IMR-90 (cell line): Measurements from ENCODE around the gene ANKRD27. TPM values are rescaled to one million over a fixed set of nuclear protein-coding genes. Genes with fewer than 3 reads are reported as not detected.

Experiments
- ATAC-seq: fragments of 200-7000 bp; cut with Tn5 transposase; 2 replicates; pipeline ENCODE4 v1.9.1; 2020; ENCODE audit warnings: low read depth, mild to moderate bottlenecking, moderate library complexity
- BruUV-seq: library from RNA; stranded (reverse); fragments of 400-500 nt; replicated peaks from 2 replicates; lab custom pipeline; 2021; lab: Mats Ljungman, UMichigan
- CTCF ChIA-PET: fragments of 300-600 bp; formaldehyde crosslinking; extraction: SDS; loops from one replicate; lab custom pipeline; 2021; ENCODE audit warnings: antibody characterized with exemption; lab: Yijun Ruan, JAX
- POLR2A ChIA-PET: fragments of 300-600 bp; sonication (Branson Sonifier 250); formaldehyde crosslinking; loops from one replicate; lab custom pipeline; 2022; ENCODE audit warnings: antibody characterized with exemption; ENCODE audit not compliant: unreplicated experiment; lab: Charles Lee
- DNase-seq: peaks from one replicate; pipeline ENCODE4 v3.0.0; 2013
- H2AFZ ChIP-seq: replicated peaks from 2 replicates; pipeline ENCODE3; 2013; ENCODE audit warnings: low read length, mild to moderate bottlenecking; ENCODE audit not compliant: poor library complexity
- H2AK5ac ChIP-seq: 2 replicates; pipeline ENCODE4 v1.6.1; 2013; ENCODE audit warnings: low read depth, low read length, inconsistent platforms
- H2AK9ac ChIP-seq: replicated peaks from 2 replicates; pipeline ENCODE3; 2013; ENCODE audit warnings: mild to moderate bottlenecking, low read depth, low read length, moderate library complexity; ENCODE audit not compliant: poor library complexity
- H2BK120ac ChIP-seq: 2 replicates; pipeline ENCODE4 v1.6.1; 2013; ENCODE audit warnings: low read depth, low read length, inconsistent platforms
- H2BK15ac ChIP-seq: 3 replicates; pipeline ENCODE4 v1.6.1; 2013; ENCODE audit warnings: low read depth, low read length, inconsistent platforms
- H2BK20ac ChIP-seq: 2 replicates; pipeline ENCODE4 v1.6.1; 2013; ENCODE audit warnings: low read depth, mild to moderate bottlenecking, inconsistent platforms, low read length, moderate library complexity
- H2BK5ac ChIP-seq: 2 replicates; pipeline ENCODE4 v1.6.1; 2013; ENCODE audit warnings: mild to moderate bottlenecking, low read depth, low read length, inconsistent platforms; ENCODE audit not compliant: poor library complexity, severe bottlenecking
- H3K14ac ChIP-seq: replicated peaks from 2 replicates; pipeline ENCODE4 v1.6.1; 2013; ENCODE audit warnings: low read depth, low read length, inconsistent platforms
- H3K18ac ChIP-seq: 2 replicates; pipeline ENCODE4 v1.6.1; 2013; ENCODE audit warnings: low read depth, low read length, control low read depth
- H3K23ac ChIP-seq: 2 replicates; pipeline ENCODE4 v1.6.1; 2013; ENCODE audit warnings: low read depth, low read length, inconsistent platforms
- H3K27ac ChIP-seq: 2 replicates; pipeline ENCODE4 v1.5.1; 2013; ENCODE audit warnings: mild to moderate bottlenecking, control low read depth, low read length; ENCODE audit not compliant: insufficient read depth
- H3K27me3 ChIP-seq: 2 replicates; pipeline ENCODE4 v1.6.1; 2013; ENCODE audit warnings: low read length; ENCODE audit not compliant: control insufficient read depth, insufficient read depth
- H3K36me3 ChIP-seq: 2 replicates; pipeline ENCODE4 v1.6.1; 2013; ENCODE audit warnings: low read length, mixed read lengths; ENCODE audit not compliant: control insufficient read depth, insufficient read depth
- H3K4ac ChIP-seq: 2 replicates; pipeline ENCODE4 v1.6.1; 2013; ENCODE audit warnings: low read depth, low read length, inconsistent platforms
- H3K4me1 ChIP-seq: 2 replicates; pipeline ENCODE4 v1.6.1; 2013; ENCODE audit warnings: low read length, mixed read lengths; ENCODE audit not compliant: control insufficient read depth, insufficient read depth
- H3K4me2 ChIP-seq: 2 replicates; pipeline ENCODE4 v1.6.1; 2013; ENCODE audit warnings: low read depth, mild to moderate bottlenecking, control low read depth, low read length, moderate library complexity
- H3K4me3 ChIP-seq: 2 replicates; pipeline ENCODE4 v1.5.1; 2013; ENCODE audit warnings: low read depth, mild to moderate bottlenecking, control low read depth, low read length, moderate library complexity; ENCODE audit not compliant: insufficient read depth
- H3K56ac ChIP-seq: 2 replicates; pipeline ENCODE4 v1.6.1; 2013; ENCODE audit warnings: low read length, inconsistent platforms; ENCODE audit not compliant: insufficient read depth; ENCODE audit errors: extremely low read depth
- H3K79me1 ChIP-seq, 2 experiments: 2 replicates each; pipeline ENCODE4 v1.6.1; 2013; ENCODE audit warnings: low read length in 2 of 2, inconsistent platforms in 1 of 2, low read depth in 1 of 2
- H3K9ac ChIP-seq: 2 replicates; pipeline ENCODE4 v1.6.1; 2013; ENCODE audit warnings: low read depth, low read length, control low read depth
- H3K9me1 ChIP-seq: 2 replicates; pipeline ENCODE4 v1.6.1; 2013; ENCODE audit warnings: low read length, inconsistent platforms; ENCODE audit not compliant: insufficient read depth
- H3K9me3 ChIP-seq: 2 replicates; pipeline ENCODE4 v1.6.1; 2013; ENCODE audit warnings: low read length; ENCODE audit not compliant: control insufficient read depth, insufficient read depth
- H4K20me1 ChIP-seq: 2 replicates; pipeline ENCODE4 v1.6.1; 2013; ENCODE audit warnings: low read length, inconsistent platforms; ENCODE audit not compliant: insufficient read depth
- H4K5ac ChIP-seq: 2 replicates; pipeline ENCODE4 v1.6.1; 2013; ENCODE audit warnings: mild to moderate bottlenecking, low read depth, low read length, control low read depth
- H4K8ac ChIP-seq, 2 experiments: 2 replicates each; pipeline ENCODE4 v1.6.1; 2013; ENCODE audit warnings: low read depth in 2 of 2, low read length in 2 of 2, control low read depth in 1 of 2, inconsistent platforms in 1 of 2
- H4K91ac ChIP-seq: 2 replicates; pipeline ENCODE4 v1.6.1; 2013; ENCODE audit warnings: low read depth, low read length, inconsistent platforms; ENCODE audit not compliant: insufficient read depth
- MXI1 ChIP-seq: IDR thresholded peaks from 2 replicates; pipeline ENCODE4 v1.6.1; 2012; ENCODE audit warnings: low read depth, mild to moderate bottlenecking, low read length, moderate library complexity, borderline replicate concordance
- NFE2L2 ChIP-seq: fragments of 150-350 bp; IDR thresholded peaks from 2 replicates; pipeline ENCODE4 v1.6.1; 2016; ENCODE audit warnings: low read depth, mild to moderate bottlenecking, low read length
- WGBS, 2 experiments: methylation state at CpG; one replicate each; pipeline versions ENCODE4 v1.1.5 to v1.1.7; 2013; ENCODE audit warnings: missing lambda C conversion rate in 2 of 2; ENCODE audit not compliant: insufficient read length in 1 of 2; ENCODE audit errors: extremely low coverage in 2 of 2; 5-methylcytosine and 5-hydroxymethylcytosine counted together
- dilution Hi-C: fragments of 300-500 bp; cut with HindIII; formaldehyde crosslinking; loops from one replicate; pipeline ENCODE4 v1.14.3; 2018; ENCODE audit warnings: low sequenced_read_pairs; ENCODE audit not compliant: unreplicated experiment
- in situ Hi-C: fragments of 300-500 bp; cut with MboI; formaldehyde crosslinking; loops from 3 replicates; pipeline ENCODE4 v1.14.3; 2019; ENCODE audit warnings: low sequenced_read_pairs, inconsistent platforms, mixed read lengths
- intact Hi-C: fragments of 100-400 bp; cut with micrococcal nuclease; formaldehyde crosslinking; loops from 2 replicates; pipeline ENCODE4 v1.10.0; 2022
- polyA plus RNA-seq, 3 experiments: library from polyadenylated mRNA; depleted of rRNA; stranded (reverse); fragments of >200 nt; gene quantifications; 2 replicates each; pipeline ENCODE4 v1.2.3, GENCODE V29; 2012; ENCODE audit warnings: low replicate concordance in 1 of 3
- total RNA-seq: library from RNA; depleted of rRNA; stranded (reverse); fragments of >200 nt; gene quantifications from 2 replicates; pipeline ENCODE4 v1.2.3, GENCODE V29; 2012
- TF ChIP-seq, protein P1 (sequence below): fragments of 150-350 bp; IDR thresholded peaks from 2 replicates; pipeline ENCODE4 v1.6.1; 2017; ENCODE audit warnings: mild to moderate bottlenecking, antibody characterized with exemption, low read length, low read depth

ANKRD27 gene
- total and polyA plus RNA-seq, 2 of the 4 experiments (the other 2 are of a cell fraction): 16.7 to 35.0 TPM

DNA sequence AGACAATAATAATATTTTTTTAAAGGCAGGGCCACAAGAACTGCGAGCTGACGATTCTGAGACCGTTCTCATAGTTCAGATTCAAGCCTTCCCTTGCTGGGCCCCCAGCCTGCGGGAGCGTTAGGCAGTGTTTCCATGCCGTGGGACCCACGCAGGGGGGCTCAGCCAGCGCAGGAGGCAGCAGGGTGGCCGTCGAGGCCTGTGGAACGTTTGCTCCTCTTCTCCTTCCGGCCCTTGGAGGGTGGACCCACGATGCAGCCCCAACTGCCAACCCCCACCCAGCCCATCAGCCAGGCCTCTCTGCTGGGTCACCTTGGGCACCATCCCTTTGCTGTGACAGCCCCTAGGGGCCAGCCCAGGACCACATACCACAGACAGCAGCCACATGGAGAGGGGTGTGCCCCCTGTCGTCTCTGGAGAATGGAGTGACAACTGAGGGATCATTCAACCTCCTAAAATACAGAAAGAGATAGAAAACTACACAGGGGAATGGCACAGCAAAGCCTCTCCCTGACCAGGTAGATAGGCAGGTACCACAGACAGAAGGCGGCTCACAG lies 47.2 kb downstream of the ANKRD27 start:
- in situ Hi-C loops (no loop called here), dilution Hi-C loops (no loop called here), intact Hi-C loops (no loop called here)
- Histone ChIP-seq H4K5ac (no peak overlapping the region), H2BK15ac (no peak overlapping the region), H2BK20ac (no peak overlapping the region), H3K14ac (no peak overlapping the region), H3K56ac (no peak overlapping the region), H3K4me3 (no peak overlapping the region), H3K18ac (no peak overlapping the region), H2AK5ac (no peak overlapping the region), H2AFZ (no peak overlapping the region), H4K8ac (no peak overlapping the region), H3K9me1 (no peaks in the 10 kb centered on the region), H4K20me1 (no peaks in the 10 kb centered on the region), H3K9ac (no peak overlapping the region), H3K27me3 (no peaks in the 10 kb centered on the region), H3K23ac (no peak overlapping the region), H3K36me3 (peaks cover 45% of the 10 kb centered on the region), H4K91ac (no peak overlapping the region), H3K4me1 (no peaks in the 10 kb centered on the region), H3K27ac (no peak overlapping the region), H2BK120ac (no peak overlapping the region), H3K79me1 (no peaks in the 10 kb centered on the region), H3K4me2 (no peak overlapping the region), H3K4ac (no peak overlapping the region), H2BK5ac (no peak overlapping the region), H2AK9ac (no peak overlapping the region), H3K9me3 (no peaks in the 10 kb centered on the region)
- CTCF ChIA-PET: no interaction called here
- 88% methylated on average over 9 of the region's 15 CpGs; no CpG with 5 or more reads in 1 of the 2 experiments for WGBS, 2 experiments
- TF ChIP-seq, protein P1, sequence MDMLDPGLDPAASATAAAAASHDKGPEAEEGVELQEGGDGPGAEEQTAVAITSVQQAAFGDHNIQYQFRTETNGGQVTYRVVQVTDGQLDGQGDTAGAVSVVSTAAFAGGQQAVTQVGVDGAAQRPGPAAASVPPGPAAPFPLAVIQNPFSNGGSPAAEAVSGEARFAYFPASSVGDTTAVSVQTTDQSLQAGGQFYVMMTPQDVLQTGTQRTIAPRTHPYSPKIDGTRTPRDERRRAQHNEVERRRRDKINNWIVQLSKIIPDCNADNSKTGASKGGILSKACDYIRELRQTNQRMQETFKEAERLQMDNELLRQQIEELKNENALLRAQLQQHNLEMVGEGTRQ: no peak
- TF ChIP-seq NFE2L2: no peak
- no peak for TF ChIP-seq MXI1
- ATAC-seq (no peak), DNase-seq (no peak)
- POLR2A ChIA-PET: no interaction called here
- BruUV-seq: no TSS peak
